Upper lobe of left lung (tissue), 6 donors: ENCODE measurements around the gene ARL5C. TPM values are rescaled to one million over a fixed set of nuclear protein-coding genes. Genes with fewer than 3 reads are reported as not detected.
A peak's percentile ranks its signal among the peaks of the same experiment; 100 is the strongest.

ENCODE experiments used
- ATAC-seq, 2 donors: fragments of 200-7000 bp; cut with Tn5 transposase; one replicate each; pipeline ENCODE4 v1.9.1; 2022; ENCODE audit warnings: mild to moderate bottlenecking in 2 of 2, moderate library complexity in 2 of 2; ENCODE audit not compliant: low FRiP score in 2 of 2
- DNase-seq, 2 donors: peaks; one replicate each; pipeline ENCODE4 v3.0.0-alpha.2; 2019 to 2020
- H3K27ac ChIP-seq, 4 donors: fragments of 200-600 bp; sonication (generic); one replicate each; pipeline ENCODE4 v1.5.1; 2016 to 2019
- H3K27me3 ChIP-seq, 4 donors: fragments of 200-600 bp; sonication (generic); one replicate each; pipeline ENCODE4 v1.5.1; 2017 to 2019
- H3K36me3 ChIP-seq, 4 donors: fragments of 200-600 bp; sonication (generic); one replicate each; pipeline ENCODE4 v1.5.1; 2016 to 2019
- H3K4me1 ChIP-seq, 4 donors: fragments of 200-600 bp; sonication (generic); one replicate each; pipeline ENCODE4 v1.5.1; 2018 to 2019
- H3K4me3 ChIP-seq, 4 donors: fragments of 200-600 bp; sonication (generic); one replicate each; pipeline ENCODE4 v1.5.1; 2017 to 2019; ENCODE audit warnings: mild to moderate bottlenecking in 2 of 4, moderate library complexity in 1 of 4
- H3K9me3 ChIP-seq, 4 donors: fragments of 200-600 bp; sonication (generic); one replicate each; pipeline ENCODE4 v1.5.1; 2018 to 2019
- EP300 ChIP-seq, 4 donors: sonication (generic); formaldehyde crosslinking; IDR thresholded peaks; one replicate each; pipeline ENCODE4 v1.5.1; 2017; ENCODE audit warnings: antibody characterized with exemption in 4 of 4, control low read depth in 2 of 4
- POLR2A ChIP-seq, 4 donors: fragments of 450-650 bp; IDR thresholded peaks; one replicate each; pipeline ENCODE4 v1.5.1; 2016 to 2017; ENCODE audit warnings: antibody characterized with exemption in 4 of 4, mild to moderate bottlenecking in 2 of 4
- POLR2AphosphoS5 ChIP-seq, 2 donors: sonication (generic); formaldehyde crosslinking; IDR thresholded peaks; one replicate each; pipeline ENCODE4 v1.5.1; 2017; ENCODE audit warnings: antibody characterized with exemption in 2 of 2
- WGBS, 2 donors: methylation state at CpG; one replicate each; pipeline ENCODE4 v1.1.5; 2017 to 2018; 5-methylcytosine and 5-hydroxymethylcytosine counted together
- total RNA-seq, 6 donors: library from RNA; depleted of rRNA in 4 of 6; stranded (reverse); fragments of >200 nt in 4 of 6; gene quantifications; one replicate each; pipeline versions ENCODE4 v1.1.0 to v1.2.1, GENCODE V29; 2016 to 2021
- TF ChIP-seq, protein P1 (sequence below), 6 experiments: fragments of 450-650 bp in 4 of 6; fragments of 200-600 bp in 2 of 6; sonication (generic) in 2 of 6; IDR thresholded peaks; one replicate each; pipeline ENCODE4 v1.5.1; 2016 to 2019; ENCODE audit warnings: antibody characterized with exemption in 6 of 6
- donor health status: DM: no; HTN: no; CAD: no; lungs with moderate emphysema.
- donor health status: DM: no; HTN: yes; CAD: no; lungs with severe emphysema.

ARL5C gene
- total RNA-seq, 6 donors from 2014 or later = 0.39 TPM; not detected in 5

DNA sequence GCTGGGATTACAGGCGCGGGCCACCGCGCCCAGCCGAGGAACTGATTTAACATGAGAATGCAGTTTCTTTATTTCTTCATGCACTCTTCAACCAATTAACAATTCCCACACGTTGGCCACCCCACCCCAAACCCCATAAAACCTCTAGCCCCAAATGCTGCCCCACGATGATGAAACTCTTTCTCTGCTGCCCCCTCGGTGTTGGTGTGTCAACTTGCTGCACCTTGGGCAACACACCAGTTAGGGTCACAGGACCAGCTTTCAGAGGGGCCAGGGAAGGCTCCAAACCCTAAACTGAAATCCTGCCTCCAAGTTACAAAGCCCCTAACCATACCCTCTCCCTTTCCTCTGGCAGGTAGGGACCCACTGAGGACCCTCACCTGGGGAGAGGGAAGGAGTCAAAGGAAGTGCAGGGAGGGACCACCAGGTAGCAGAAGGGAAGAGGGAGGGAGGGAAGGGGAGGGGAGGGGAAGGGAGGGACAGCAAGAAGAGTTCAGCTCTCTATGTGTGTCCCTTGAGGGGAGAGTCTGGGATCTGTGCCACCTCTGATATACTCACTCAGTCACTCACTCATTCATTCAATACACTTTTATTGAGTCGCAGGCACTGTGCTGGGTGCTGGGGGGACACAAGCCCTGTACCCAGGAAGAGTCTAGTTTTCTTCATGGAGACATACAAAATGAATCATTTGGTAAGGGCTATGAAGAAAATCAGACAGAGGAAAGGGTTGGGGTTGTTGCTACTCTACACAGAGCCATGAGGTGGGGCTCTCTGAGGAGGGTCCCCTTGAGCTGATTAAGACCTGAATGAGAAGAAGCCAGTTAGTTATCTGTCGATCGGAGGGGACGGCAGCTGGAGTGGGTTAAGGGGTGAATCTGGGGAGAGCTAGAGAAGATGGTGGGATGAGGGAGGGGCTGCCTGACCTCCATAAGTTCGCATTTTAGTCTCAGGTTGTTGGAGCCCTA lies 18.5 kb downstream of the ARL5C start:
- no peak overlapping the region for H3K4me3 ChIP-seq
- H3K4me1 ChIP-seq = peaks cover 14 to 27% (median 18%) of the 10 kb centered on the region in 4 donors
- no peak for DNase-seq
- no peaks in the 10 kb centered on the region for H3K36me3 ChIP-seq
- peaks cover 0 to 16% (median 8%) of the 10 kb centered on the region in 4 donors for H3K27me3 ChIP-seq
- TF ChIP-seq, protein P1, sequence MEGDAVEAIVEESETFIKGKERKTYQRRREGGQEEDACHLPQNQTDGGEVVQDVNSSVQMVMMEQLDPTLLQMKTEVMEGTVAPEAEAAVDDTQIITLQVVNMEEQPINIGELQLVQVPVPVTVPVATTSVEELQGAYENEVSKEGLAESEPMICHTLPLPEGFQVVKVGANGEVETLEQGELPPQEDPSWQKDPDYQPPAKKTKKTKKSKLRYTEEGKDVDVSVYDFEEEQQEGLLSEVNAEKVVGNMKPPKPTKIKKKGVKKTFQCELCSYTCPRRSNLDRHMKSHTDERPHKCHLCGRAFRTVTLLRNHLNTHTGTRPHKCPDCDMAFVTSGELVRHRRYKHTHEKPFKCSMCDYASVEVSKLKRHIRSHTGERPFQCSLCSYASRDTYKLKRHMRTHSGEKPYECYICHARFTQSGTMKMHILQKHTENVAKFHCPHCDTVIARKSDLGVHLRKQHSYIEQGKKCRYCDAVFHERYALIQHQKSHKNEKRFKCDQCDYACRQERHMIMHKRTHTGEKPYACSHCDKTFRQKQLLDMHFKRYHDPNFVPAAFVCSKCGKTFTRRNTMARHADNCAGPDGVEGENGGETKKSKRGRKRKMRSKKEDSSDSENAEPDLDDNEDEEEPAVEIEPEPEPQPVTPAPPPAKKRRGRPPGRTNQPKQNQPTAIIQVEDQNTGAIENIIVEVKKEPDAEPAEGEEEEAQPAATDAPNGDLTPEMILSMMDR (IDR thresholded peaks at IDR 0.05) = no peak
- TF ChIP-seq POLR2AphosphoS5 (IDR thresholded peaks at IDR 0.05) = no peak
- TF ChIP-seq POLR2A (IDR thresholded peaks at IDR 0.05) = no peak
- TF ChIP-seq EP300 (IDR thresholded peaks at IDR 0.05) = no peak
- ATAC-seq = no peak
- no peak overlapping the region for H3K27ac ChIP-seq
- WGBS, 2 donors = 68% methylated on average over 13 of the region's 13 CpGs
- H3K9me3 ChIP-seq = no peaks in the 10 kb centered on the region

DNA sequence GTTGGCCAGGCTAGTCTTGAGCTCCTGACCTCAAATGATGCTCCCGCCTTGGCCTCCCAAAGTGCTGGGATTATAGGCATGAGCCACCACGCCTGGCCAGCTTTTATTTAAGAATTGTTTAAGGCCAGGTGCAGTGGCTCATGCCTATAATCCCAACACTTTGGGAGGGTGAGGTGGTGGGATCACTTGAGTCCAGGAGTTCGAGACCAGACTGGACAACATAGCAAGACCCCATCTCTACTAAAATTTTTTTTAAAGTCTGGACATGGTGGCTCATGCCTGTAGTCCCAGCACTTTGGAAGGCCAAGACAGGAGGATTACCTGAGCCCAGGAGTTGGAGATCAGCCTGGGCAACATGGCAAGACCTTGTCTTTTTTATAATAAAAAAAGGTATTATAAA lies 19.7 kb downstream of the ARL5C start:
- Histone ChIP-seq H3K27me3 (peaks cover 0 to 8% (median 6%) of the 10 kb centered on the region in 4 donors), H3K4me1 (peaks cover 3 to 15% (median 6%) of the 10 kb centered on the region in 4 donors), H3K27ac (no peak overlapping the region), H3K36me3 (no peaks in the 10 kb centered on the region), H3K4me3 (no peak overlapping the region), H3K9me3 (no peaks in the 10 kb centered on the region)
- TF ChIP-seq POLR2AphosphoS5 (IDR thresholded peaks at IDR 0.05) (no peak), EP300 (IDR thresholded peaks at IDR 0.05) (no peak), POLR2A (IDR thresholded peaks at IDR 0.05) (no peak)
- TF ChIP-seq, protein P1 (IDR thresholded peaks at IDR 0.05) = no peak
- WGBS, 2 donors = 91 to 100% methylated on average over 3 of the region's 3 CpGs
- ATAC-seq (no peak), DNase-seq (no peak)

DNA sequence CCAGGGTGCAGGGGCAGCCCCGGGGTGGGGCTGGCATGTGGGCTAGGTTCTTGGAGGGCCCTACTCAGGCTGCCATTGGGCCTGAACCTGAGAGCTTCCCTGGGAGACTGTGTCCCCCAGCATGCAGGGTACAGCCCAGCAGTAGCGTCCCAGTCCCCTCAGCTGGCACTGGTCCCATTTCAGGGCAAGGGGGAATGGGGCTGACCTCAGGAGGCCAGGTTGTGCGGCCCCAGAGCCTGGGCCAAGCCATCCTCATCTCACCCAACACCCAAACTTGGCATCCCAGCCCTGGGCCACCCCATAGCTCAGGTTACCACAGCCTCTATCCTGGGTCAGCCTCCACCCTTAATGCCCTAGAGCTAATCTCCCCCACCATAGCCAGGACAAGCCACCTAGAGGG lies 20.8 kb downstream of the ARL5C start:
- Histone ChIP-seq H3K4me3 (no peak overlapping the region), H3K27me3 (no peaks in the 10 kb centered on the region), H3K4me1 (peaks cover 0 to 9% (median 2%) of the 10 kb centered on the region in 4 donors), H3K27ac (no peak overlapping the region), H3K9me3 (no peaks in the 10 kb centered on the region), H3K36me3 (no peaks in the 10 kb centered on the region)
- DNase-seq = no peak
- TF ChIP-seq, protein P1 (IDR thresholded peaks at IDR 0.05) = no peak
- TF ChIP-seq POLR2A (IDR thresholded peaks at IDR 0.05) = no peak
- TF ChIP-seq POLR2AphosphoS5 (IDR thresholded peaks at IDR 0.05) = no peak
- no peak for TF ChIP-seq EP300 (IDR thresholded peaks at IDR 0.05)
- ATAC-seq = no peak
- 75 to 80% methylated on average over 1 to 2 of the region's 3 CpGs for WGBS, 2 donors

DNA sequence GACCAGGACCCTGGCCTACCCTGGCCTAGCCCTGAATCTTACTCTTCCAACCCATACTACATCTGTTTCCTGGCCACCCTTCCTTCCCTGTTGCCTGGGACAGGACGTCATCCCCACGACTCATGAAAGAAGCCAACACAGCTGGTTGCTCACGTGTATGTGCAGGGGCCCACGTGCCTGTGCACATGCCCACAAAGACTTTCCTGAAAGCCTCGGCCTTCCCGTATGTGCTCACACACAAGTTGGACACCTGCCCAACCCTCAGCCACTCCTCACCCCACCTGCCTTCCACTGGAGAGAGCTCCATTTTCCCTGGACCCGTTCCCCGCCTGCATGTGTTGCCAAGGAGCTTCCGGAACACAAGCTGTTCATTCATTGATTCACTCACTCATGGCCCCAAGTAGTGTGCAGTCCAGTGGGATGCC lies 21.5 kb downstream of the ARL5C start:
- H3K4me1 ChIP-seq = peaks cover 0 to 9% (median 2%) of the 10 kb centered on the region in 4 donors
- peak overlapping the region in 3 of 4 donors; percentile 15 to 30 (median 27) for H3K27ac ChIP-seq
- TF ChIP-seq EP300 (IDR thresholded peaks at IDR 0.05) (peak in 2 of 4 donors; percentile 56 to 65), POLR2AphosphoS5 (IDR thresholded peaks at IDR 0.05) (peak; percentile 18 to 67), POLR2A (IDR thresholded peaks at IDR 0.05) (no peak)
- TF ChIP-seq, protein P1 (IDR thresholded peaks at IDR 0.05) = no peak
- DNase-seq (peak in 1 of 2 donors; percentile 92), ATAC-seq (peak; percentile 80 to 89)
- H3K4me3 ChIP-seq = no peak overlapping the region
- H3K27me3 ChIP-seq = no peaks in the 10 kb centered on the region
- 27 to 43% methylated on average over 9 of the region's 9 CpGs for WGBS, 2 donors
- no peaks in the 10 kb centered on the region for H3K9me3 ChIP-seq
- no peaks in the 10 kb centered on the region for H3K36me3 ChIP-seq
